SH-SY5Y (cell line): ENCODE data around the gene CALML5.

Experiments
- GATA2 ChIP-seq: IDR thresholded peaks from 2 replicates; pipeline ENCODE4 v1.6.1; 2011; ENCODE audit warnings: mild to moderate bottlenecking, low read depth, low read length
- GATA3 ChIP-seq: IDR thresholded peaks from 2 replicates; pipeline ENCODE4 v1.6.1; 2011; ENCODE audit warnings: low read depth, mild to moderate bottlenecking, low read length, moderate library complexity

CALML5 gene

DNA sequence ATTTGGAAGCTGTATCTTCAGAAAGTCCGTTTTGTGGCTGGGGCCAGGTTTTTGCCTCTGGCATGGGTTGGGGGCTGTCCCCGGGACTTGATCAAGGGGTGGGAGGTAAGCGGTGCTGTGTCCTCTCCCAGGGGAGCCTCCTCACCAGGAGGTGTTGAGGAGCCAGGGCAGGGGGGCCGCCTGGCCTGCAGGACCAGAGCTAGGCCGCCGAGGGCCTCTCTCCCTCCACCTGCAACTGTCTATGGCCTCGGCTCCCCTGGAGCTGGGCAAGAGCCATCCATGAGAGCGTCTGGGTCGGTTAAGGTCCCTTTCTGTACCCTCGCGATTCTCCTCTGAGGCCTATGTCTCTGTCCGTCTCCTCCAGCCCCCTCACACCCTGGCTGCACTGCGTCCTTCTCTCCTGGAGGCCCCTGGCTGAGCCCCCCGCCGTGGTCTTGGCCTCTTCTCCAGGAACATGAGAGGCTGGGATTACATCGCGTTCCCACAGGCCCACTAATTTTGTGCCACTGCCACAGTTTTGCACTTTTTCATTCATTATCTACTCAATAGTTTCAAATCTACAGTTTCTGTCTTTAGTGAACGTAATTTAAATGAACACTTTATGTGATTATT, 20.6 kb downstream of the CALML5 start:
- no peak for TF ChIP-seq GATA2
- TF ChIP-seq GATA3: no peak

DNA sequence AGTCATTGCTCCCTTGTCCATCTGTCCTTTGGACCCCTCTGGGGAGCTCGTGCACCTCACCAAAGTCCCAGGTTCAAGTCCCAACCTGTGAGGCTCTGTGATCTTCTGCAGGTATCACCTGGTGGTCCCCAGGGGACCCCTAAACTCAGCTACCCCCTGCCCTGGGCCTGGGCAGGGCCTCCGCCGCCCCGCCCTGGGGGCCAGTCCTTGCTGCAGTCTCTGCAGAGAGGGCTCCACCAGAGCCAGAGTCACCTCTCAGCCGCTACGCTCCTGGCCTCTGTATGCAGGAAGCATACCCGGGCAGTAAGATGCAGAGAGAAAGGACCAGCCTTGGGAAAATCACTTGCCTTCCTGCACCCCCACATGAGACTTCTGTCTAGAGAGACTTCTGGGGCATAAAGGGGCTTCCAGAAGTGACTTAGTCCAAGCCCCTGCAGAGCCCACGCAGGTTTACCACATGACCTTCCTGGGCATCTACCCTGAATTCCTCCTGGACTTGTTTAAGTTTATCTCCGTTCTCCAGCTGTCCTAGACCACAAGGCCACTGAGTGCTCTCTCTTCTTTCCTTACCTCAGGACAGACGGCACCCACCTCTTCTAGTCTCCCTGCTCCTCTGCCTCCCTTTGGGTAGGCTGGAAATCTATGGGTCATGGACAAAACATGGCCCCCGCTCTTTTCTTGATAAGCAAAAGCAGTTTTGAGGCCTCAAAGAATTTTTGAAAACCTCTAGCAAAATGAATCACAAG, 21.2 kb downstream of the CALML5 start:
- TF ChIP-seq GATA3 (no peak), GATA2 (no peak)

DNA sequence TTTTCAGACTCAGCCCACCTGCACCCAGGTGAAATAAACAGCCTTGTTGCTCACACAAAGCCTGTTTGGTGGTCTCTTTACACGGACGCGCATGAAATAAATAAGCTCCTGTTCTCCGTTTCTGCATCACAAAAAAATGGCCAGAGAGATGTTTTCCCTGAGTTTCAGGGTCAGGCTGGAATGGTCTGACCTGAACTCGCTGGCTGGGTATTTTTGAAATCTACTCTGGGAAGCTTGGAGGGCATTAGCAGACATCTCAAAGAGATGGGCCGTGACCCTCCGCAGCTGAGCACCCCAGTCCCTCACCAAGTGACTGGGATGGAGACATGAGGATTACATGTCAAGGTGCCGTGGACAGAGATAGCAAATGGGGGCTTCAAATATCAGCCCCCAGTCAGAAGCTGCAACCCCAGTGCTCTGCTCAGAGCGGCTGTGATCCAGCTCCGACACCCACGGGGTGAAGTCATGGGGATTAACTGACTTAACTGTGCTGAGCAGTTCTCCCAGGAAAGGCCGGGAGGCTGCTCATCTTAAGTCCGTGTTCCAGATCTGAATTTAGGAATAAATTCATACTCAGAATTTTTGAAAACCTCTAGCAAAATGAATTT, 22.3 kb downstream of the CALML5 start:
- TF ChIP-seq GATA3: no peak
- no peak for TF ChIP-seq GATA2

DNA sequence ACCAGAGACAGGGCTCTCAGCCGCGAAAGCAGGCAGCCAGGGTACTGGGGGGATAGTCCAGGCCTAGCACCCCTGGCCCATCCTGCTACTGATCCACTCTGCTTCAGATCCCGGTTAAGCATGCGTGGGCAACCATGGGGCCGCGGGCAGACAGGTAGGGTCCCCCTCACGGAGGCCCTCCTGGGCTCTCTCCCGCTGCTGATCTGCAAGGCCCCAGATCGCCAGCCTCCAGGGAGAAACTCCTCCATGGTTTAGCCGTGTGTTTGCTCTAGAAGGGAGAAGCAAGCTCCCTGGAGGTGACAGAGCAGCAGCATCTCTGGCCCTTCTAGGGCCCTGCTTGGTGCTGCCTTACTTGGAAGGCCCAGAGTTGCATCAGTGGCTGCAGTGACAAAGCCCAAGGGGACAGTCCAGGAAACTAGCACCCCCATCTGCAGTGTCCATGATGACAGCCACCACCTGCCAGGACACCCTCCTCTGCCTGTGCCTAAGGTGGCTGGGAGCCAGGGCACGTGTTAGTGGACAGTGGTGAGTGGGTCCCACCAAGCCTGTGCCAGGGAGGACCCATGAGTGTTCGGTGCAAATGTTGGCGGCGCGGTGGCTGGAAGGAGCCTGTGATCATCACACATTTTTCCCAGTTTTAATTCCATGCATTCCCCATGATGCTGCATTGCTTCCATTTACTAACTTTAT, 29.2 kb downstream of the CALML5 start:
- TF ChIP-seq GATA2 (no peak), GATA3 (no peak)

DNA sequence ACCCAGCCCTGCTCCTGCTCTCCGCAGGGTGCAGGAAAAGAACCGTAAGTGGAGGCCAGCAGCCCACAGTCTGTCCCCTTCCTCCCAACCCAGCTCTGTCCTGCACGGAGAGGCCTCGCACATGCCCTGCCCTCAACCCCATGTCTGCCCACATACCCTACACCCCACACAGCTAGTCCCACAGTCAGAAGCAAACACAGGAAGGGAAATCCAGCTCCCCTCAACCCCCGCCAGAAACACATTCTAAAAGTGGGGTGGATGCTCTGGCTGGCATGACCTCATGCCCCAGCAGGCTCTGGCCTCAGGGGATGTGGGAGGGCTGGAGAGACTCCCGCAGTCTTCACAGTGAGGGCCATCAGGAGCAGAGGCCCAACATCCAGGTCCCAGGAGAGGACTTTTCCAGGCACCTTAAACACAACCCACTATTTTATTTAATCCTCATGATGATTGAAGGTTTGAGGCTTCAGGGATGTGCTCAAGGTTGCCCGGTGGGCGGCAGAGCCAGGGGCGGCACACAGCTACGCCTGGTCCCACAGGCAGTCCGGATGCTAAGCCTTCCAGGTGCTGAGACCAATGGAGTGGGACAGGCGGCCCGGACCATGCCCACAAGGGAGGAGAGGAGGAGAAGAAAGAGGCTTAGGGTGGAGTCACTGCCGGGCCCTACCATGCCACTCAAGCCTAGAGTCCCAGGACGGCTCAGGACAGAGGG, 29.9 kb downstream of the CALML5 start:
- TF ChIP-seq GATA2: no peak
- no peak for TF ChIP-seq GATA3

DNA sequence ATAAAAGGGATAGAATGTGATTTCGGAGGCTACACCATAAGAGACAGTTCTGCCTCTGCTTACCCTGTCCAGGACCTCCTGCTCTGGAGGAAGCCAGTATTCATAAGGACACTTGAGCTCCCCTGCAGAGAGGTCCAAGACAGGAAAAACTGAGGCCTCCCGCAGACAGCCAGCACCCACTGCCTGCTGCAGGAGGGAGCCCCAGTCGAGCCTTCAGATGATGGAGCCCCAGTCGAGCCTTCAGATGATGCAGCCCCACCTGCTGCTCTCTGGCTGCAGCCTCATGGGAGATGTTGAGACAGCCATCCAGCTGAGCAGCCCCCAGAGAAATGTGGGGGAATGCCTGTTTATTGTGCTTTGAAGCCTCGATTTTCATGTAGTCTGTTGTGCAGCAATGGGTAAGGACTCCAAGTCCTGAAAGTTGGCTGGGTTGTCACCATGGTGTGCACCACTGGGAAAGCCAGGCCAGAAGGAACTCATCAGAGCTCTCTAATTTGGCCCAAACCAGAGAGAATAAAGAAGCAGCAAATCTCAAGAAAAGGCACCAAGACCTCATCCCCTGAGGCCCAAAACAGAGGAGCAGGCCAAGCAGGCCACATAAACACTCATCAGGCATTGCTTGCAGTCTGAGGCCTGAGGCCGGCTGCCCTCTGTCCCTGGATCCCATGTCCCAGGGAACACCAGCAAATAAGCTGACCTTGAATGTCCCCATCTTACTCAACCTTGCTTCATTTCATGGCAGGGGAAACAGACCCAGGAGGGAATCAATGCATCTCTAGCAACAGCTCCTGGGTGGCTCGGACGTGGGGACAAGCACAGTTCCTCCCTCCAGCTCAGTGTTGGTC, 30.9 kb downstream of the CALML5 start:
- no peak for TF ChIP-seq GATA3

DNA sequence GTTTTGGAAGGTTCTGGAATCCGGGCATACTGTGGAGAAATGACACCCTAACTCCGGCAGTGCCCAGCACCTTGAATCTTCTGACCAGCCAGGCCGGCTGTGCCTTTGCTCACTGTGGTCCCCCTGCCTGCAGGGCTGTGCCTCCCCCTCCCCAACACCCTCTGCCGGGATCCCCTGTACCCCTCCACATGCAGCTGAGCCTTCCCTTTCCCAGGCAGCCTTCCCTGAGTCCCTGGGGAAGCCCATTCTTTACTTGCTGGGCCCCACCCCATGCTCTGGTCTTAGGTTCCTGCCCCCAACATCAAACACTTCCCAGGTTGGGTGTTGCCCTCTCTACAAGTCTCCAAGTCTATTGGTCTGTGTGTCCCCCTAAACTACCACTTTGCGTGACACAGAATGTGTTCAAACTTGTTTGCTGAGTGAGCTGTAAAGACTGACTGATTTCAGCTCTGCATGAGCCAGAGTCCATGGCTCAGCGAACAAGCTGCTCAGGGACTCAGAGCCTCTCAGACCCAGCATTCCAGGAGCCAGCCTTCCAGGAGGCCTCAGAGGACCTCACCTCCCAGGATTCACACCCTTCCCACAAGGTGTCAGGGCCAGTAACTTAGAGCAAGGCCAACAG, 31.6 kb downstream of the CALML5 start:
- TF ChIP-seq GATA3 (no peak), GATA2 (no peak)

DNA sequence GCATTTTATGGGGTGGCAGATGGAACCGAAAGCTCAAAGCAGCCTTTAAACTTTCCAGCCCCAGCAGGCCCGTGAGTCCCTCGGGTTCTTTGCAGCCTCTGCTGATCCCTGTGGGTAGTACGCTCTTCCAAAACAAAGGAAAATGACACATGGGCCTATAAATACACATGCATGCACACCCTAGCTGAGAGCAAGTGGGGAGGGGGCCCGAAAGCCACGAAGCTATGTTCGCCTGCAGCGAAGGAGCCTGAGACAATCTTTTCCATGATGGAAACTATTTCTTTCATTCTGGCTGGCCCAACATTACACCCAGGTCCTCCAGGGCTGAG, 32.2 kb downstream of the CALML5 start:
- TF ChIP-seq GATA3 (no peak), GATA2 (no peak)

DNA sequence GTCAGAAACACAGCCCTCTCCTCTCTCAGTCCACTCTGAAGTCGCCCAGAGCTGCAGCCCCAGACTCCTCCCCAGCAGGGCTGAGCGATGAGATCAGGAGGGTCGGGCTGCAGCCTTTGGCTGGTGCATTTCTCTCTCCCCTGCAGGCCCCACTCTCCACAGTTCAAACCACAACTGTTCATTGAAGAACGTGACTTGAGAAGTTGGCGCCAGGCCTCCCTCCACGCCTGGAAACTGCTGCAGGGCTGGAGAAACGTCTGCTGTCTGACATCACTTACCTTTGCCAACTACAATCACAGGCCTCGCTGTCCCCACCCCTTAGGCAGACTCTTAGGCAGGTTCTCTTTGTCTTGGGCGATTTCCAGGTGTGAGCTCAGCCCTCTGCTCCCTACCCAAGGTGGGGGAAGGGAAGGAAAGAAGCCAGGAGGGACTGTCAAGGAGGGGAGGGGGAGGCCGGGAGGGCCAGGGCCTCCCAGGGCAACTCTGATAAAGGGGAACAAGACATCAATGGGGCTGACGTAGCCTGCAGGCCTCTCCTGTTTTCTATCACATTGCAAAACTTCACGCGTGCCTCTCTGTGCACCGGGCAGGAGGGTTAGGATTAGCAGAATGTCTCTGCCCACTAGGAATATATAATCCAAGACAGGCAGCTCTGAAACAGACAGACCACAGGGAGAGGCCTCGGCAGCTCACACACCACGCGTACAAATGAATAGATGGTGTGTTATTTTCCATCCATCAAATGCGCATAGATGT, 32.7 kb downstream of the CALML5 start:
- TF ChIP-seq GATA2 (no peak), GATA3 (no peak)

DNA sequence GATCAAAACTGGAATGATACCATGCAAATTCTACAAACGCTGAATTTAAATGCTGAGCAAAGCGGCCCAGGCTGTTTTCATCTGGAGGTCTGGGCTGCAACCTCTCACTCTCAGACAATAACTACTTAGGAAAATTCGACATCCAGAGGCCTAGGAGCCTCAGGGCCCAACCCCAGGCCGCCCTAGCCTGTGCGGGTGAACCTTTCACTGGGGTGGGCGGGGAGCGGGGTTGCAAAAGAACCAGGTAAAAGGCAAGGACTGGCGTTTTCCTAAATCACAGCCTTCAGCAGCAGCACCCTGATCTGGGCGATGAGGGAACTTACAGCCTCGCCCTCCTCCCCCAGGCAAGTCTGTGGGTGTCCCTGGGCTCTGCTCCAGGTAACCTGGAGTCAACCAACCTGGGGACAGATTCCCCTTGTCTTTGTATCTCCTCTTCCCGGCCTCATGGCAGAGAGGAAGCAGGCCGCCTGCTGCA, 33.4 kb downstream of the CALML5 start:
- TF ChIP-seq GATA3 (no peak), GATA2 (no peak)

DNA sequence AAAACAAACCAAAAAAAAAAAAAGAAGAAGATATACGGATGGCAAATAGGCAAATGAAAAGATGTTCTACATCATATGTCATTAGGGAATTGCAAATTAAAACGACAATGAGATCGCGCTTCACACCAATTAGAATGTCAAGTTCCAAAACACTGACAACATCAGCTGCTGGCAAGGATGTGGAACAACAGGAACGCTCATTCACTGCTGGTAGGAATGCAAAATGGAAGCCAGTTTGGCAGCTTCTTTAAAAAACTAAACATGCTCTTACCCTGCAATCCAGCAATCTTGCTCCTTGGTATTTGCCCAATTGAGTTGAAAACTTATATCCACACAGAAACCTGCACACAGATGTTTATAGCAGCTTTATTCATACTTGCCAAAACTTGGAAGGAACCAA, 34.8 kb downstream of the CALML5 start:
- TF ChIP-seq GATA2 (no peak), GATA3 (no peak)

DNA sequence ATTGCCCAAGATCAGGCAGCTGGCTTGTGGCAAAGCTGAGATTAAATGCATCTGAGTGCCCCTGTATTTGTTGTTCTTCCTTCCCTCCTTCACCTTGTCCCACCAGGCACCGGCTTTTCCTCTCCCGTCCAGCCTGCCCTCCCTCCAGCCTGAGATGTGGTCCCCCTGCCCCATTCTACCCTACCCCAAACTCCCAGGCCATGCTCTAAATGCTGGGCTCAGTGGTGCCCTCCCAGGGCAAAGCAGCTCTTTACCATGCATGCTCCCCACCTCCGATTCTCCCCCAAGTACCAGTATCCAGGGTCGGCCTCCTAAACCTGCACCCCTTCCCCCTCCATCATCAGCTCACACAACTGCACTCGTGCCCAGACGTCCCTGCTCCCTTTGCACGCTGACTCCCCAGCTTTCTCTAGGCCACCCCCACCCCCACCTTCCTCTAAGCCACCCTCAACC, 36.5 kb downstream of the CALML5 start:
- TF ChIP-seq GATA2: no peak
- TF ChIP-seq GATA3: no peak

DNA sequence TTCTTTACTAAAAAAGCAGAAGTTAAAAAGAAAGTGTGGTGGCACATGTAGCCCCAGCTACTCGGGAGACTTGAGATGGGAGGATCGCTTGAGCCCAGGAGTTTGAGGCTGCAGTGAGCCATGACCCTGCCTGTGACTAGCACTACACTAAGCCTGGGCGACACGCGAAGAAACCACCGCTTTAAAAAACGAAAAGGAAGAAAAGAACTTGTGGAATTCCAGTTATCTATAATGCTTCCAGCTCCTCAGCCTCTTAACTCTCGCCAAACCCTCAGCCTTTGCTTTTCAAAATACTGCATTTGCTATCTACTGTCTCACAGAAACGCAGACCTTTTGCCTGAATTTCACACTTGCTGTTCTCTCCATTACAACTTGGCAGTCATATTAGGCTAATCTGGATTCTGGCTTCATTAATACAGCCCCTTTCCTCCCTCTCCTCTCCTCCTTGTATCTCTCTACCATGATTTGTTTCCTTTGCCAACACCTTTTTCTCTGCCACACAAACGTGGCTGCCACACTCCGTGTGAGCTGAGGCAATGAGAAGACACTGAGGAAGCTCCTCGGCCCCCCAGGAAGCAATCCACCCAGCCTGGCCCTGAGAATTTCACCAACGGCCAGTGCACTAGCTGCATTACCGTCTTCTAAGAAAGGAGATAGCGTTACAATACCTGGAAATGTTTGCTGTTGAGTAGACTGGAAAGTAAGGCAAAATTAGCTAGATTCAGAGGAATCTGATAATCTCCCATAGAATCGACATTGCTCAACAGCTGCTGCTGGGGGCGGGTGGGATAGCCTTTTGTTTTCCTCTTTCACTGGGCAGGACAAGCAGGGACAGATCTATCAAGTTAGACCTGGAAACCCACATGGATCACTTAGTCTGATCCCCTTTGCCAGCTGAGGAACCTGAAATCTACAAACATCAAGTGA, 37.2 kb downstream of the CALML5 start:
- TF ChIP-seq GATA2 (no peak), GATA3 (no peak)
